Activated T-cell treated with anti-CD3 and anti-CD28 coated beads for 4 hours (primary cell): ENCODE data around the gene CDK14.

Experiments
- DNase-seq: peaks from one replicate; pipeline ENCODE4 v3.0.0-alpha.2; 2020

CDK14 gene

DNA sequence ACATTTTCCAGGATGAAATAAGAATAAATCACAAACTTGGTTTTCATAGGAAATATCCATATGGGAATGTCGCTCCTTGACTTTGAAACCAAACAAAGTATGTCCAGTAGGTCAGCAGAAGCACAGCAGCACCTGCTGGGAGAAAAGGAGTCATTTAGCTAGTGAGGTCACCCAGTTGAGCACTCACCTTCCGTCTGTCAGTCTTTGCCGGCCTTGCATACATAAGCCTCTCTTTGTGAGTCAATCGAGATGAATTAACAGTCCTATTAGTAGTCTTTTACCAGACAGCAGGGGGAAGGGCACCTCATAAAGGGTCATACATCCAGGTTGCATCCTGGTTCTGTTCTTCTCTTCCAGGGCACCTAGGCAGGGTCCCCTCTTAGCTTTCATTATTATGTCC, 435.6 kb downstream of the CDK14 start:
- no peak for DNase-seq

DNA sequence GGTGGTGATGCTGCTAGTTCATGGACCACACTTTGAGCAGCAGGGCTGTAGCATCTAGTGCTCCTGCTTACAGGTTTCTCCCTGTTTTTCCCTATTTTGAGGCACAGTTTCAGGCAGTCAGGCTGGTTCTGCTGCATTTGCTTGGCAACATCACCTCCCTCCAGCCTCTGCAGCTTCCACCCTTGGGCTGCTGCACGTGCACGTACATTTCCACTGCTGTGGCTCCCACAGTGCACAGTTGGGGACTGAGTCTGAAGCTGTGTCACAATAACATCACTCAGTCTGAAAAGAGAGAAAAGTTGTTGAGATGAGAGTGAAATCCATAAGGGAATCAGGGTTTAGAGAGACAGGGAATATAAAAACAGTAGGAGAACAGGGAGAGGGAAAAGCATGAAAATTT, 437.5 kb downstream of the CDK14 start:
- DNase-seq = no peak

DNA sequence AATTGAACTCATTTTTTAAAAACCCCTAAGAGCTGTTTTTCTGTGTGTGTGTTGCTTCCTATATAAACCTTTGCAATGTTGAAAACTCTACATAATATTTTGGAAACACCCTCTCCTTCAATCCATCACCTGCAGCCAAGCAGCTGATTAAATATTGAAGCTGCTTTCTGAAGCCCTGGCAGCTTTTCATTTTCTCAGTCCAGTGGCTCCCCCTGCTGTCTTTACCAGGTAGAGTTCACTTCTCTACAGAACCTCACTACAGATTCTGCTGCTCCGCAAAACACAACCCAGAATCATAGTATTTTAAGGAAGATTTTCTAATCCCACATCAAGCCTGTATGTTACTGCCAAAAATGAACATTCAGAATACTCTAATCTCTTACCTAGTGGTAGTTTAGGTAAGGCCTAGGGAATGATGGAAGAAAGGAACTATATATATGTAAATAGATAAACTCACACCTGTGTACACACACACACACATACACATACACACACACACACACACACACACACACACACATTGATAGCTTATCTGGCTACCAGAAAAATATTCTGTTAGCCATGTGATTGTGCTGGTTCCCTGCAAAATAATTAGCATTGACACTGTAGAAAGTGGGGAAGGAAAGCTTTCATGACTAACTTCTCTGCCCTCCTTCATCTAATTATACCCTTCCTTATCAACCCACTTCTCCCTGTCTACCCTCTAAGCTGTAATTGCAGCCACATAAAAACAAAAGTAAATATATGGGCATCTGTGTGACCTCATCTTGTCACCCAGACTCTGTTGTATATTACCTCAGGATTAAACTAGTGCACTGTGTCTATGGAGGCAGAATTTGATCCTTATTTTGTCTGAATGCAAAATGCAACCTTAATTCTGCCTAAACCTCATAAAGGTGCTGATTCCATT, 438.6 kb downstream of the CDK14 start:
- no peak for DNase-seq

DNA sequence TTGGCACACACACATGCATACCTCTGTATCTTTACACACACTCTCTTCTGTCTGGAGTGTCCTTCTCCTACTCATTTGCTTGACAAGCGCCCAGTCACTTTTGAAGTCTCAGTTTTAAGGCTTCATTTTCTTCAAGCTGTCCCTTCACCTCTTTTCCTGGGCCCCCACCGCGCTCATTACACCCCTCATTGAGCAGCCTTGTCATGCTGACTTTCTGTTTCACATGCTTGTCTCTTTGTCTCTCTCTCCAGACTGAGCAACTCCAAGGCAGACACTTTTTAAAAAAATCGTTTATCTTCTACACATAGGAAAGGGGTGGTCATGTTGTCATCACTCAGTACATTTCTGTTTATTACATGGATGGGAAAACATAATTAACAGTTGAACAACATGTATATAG, 442.9 kb downstream of the CDK14 start:
- DNase-seq = no peak

DNA sequence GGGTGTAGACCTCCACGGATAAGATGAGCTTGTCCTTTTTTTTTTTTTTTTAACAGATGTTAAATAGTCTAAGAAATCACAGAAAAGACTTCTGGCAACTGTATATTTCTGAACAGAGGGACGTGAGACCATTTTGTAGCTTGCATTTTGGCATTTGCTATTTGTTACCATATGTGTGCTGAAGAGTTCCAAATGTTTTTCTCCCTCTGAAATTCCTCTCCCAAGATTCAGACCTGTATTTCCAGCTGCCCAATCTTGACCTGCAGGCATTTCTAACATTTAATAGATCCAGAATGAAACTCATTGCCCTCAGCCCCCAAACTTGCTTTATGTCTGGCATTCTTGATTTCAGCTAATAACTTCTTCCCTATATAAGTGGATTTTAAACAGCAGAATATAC, 445.0 kb downstream of the CDK14 start:
- DNase-seq = no peak

DNA sequence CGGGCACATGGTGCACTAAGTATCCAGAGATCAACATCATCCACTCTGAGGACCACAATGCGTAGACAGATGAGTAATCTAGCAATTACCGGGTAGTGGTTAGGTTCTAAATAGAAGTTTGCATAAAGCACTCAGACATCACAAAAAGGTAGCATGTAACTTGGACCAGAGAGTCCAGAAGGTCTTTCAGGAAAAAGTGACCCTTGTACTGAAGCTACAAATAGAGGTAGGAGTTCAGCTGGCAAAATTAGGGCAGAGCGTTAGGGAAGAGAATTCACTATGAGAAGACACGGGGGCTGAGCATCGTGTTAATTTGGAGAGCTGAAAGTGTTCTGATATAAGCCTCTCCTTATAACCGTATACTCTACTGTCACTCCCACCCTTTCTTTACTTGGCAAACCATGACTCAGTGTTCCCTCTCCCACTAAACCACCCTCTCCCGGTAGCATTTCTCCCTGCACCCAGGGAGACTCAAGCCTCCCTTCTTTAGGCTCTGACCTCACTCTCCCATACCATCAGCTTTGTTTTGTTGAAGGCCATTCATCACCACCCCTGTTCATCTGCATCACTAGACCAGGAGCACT, 445.9 kb downstream of the CDK14 start:
- no peak for DNase-seq

DNA sequence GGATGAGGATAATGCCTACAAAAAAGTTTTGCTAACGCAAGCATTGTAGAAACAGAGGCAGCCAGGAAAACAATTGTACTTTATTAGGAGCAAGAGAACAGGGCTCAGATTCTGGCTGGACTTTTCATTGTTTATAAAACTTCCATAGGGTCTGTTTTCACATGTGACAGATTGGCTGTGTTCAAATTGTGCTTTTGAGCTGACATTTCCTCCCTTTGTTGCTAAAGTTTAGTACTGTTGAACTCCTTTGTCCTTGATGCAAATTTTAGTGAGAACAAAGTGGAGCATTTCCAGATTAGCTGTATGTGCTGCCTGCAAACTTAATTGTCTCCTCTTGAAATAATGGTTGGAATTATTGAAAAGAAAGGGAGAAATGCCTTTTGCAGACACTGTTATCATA, 447.1 kb downstream of the CDK14 start:
- DNase-seq = no peak

DNA sequence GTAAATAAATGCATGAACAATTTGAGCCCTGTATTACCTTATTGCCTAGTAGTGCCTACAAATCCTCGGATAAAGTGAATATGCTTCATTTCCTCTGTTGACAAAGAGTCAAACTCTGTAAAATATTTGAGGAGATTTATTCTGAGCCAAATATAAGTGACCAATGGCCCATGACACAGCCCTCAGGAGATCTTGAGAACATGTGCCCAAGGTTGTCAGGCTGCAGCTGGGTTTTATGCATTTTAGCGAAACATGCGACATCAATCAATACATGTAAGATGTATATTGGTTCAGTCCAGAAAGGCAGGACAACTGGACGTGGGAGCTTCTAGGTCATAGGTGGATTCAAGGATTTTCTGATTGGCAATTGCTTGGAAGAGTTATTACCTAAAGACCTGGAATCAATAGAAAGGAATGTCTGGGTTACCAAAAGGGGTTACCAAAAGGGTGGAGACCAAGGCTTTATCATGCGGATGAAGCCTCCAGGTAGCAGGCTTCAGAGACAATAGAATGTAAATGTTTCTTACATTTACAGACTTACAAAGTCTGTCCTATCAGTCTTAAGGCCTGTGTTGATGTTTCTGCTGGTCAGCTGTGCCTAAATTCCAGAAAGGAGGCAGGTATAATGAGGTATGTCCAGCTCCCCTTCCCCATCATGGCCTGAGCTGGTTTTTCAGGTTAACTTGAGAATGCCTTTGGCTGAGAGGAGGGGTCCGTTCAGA, 448.0 kb downstream of the CDK14 start:
- no peak for DNase-seq

DNA sequence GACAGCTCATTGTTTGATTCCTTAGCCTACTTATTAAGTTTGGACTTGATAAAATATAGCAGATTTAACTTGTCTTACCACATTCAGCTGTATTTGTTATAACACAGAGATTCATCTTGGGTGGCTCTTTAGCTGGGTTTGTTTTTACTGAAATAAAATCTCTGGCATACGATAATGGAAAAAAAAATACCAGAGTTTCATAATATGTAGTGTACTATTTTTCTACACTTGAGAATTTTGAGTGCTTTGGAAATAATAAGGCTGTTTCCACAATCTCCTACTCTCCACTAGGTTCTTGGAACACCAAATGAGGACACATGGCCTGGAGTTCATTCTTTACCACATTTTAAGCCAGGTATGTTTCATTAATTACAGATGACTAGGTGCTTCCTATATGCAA, 449.5 kb downstream of the CDK14 start:
- no peak for DNase-seq

DNA sequence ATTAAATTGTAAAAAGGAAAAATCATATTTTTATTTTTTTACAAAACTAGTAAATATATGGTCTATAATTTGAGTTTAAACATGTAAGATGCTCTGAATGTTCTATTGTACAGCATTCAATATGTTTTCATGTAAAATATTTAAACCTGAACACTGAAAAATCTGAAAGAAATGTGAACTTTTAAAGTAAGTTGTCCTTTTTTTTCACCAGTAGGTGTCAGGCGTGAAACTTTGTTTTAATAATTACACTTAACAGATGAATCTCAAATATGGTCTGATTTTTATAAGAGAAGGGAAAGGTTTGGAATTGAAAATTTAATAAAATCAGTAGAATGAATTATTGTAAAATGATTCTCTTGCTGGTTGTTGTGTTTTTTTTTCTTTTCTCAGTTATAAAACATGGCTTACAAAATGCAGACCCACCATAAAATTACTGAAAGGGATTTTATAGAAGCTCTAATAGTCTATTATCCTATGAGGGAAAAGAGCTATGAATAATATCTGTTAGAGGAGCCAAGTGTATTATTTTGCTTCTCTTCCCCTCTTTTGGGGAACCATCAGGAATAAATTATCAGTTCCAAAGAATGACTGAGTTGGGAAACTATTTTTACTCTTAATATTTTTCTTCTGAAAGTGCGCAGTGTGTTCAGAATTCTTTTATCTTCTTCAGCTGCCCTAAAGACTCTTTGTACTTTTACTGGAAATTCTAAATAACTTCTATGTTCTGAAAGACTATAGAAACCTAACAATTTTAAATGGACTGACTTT, 450.4 kb downstream of the CDK14 start:
- DNase-seq = no peak

DNA sequence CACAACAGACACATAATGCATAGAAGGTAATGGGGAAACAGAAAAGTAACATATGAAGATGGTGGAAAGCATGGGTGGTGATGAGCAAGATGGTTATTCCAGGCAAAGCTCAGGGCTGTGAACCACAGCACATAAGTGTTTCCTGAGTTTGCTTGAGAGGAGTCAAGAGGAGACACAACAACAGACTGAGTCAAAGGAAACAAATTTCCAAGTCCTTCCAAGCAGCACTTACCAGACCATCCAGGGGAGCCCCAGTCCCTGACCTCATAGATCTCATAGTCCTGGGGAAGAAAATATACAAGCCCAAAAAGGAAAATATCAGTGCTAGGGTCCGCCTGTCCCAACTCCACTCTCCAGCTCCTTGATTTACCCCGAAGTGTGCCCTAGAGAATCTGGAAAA, 451.5 kb downstream of the CDK14 start:
- no peak for DNase-seq

DNA sequence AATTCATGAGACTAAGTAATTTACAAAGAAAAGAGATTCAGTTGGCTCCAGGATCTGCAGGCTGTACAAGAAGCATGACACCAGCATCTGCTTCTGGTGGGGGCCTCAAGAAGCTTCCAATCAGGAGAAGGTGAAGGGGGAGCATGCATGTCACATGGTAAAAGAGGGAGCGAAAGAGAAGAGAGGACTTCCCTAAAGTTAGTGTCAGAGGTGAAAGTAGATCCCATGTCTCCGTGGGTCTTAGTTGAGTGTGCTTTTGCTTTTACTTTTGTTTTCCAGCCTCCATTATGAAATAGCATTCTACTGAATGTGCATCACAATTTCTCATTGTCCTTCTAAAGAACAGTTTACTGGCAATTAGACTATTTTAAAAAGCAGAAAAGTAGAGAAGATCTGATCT, 454.6 kb downstream of the CDK14 start:
- DNase-seq = no peak

DNA sequence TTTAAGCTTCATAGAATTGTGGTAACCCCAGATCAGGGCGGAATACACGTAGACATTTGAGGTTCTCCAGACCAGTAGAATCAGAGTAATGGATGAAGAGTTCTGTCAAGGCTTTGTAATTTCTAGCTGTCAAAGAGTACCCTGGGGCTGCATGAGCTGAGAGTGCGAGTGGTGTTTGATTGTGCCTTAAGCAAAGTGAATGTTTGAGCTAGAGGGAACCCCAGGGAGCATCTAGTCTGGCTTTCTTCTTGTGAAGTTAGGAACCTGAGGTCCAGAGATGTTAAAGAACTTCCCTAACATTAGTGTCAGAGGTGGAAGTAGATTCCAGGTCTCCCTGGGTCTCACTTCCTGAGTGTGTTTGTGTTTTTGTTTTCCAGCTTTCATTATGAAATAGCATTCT, 455.8 kb downstream of the CDK14 start:
- DNase-seq = no peak

DNA sequence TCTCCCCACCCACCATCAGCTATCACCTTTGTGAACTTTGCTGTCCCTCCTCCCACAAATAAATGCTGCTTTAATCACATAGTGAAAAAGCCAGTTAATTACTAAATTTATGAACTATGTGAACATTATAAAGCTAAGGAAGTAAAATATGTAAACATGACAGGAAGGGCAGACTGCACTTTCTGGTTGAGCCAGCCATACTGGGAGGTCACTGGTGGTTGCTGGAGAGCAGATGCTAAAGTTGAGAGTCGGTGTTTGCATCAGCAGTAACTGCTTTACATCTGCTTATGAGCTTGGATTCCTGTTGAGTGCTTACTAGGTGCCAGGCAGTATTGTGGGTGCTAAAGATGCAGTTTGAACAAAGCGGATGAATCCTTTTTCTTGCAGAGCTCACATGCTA, 458.3 kb downstream of the CDK14 start:
- no peak for DNase-seq

DNA sequence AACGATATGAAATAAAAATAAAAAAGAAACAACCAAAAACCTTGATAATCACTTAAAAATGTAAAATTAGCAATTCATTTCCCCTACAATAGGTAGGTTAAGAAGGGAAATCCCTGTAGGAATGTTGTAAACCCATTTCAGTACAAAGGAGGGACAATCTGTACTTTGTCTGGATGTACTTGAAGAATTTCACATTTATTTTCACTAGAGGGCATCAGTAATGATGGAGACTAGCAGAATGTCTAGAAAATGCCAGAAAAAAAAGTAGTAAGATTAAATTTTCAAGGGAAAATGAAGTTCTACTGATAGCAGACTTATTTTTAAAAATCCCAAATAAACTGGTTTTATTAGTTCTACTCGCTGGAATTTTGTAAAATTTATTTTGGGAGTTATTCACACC, 459.1 kb downstream of the CDK14 start:
- no peak for DNase-seq

DNA sequence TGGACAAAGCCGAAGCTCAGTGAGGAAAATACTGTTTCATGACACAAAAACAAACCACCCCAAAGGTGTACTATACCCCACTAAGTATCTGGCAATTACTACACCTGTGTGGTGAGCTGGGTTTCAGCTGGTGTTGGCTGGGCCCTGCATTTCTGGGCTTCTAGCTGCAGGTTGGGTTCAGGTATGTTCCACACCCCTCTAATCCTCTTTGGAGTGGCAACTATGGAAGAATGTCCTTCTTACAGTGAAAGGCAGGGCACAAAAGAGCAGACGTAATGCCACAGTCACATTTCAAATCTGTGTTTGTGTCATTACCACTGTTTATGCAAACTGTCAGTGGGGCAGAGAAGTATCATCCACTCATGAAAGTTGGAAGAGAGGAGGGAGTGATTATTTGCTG, 466.6 kb downstream of the CDK14 start:
- DNase-seq = no peak

DNA sequence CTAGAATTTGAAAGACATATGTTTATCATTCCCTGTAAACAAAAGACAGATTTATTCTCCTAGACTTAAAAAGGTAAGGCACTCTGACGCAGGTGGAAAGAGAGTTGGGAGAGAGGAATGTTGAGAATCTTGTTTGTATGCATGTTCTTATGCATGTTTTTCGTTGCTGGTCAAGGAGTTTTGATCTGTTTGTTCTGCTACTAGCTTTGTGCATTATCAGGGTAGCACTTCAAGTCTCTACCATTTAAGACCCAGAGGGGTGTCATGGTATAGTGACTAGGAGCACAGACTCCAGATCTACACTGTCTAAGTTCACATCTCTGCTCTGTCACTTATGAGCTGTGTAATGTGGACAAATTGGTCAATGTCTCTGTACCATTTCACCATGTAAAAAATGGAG, 467.9 kb downstream of the CDK14 start:
- DNase-seq = no peak

DNA sequence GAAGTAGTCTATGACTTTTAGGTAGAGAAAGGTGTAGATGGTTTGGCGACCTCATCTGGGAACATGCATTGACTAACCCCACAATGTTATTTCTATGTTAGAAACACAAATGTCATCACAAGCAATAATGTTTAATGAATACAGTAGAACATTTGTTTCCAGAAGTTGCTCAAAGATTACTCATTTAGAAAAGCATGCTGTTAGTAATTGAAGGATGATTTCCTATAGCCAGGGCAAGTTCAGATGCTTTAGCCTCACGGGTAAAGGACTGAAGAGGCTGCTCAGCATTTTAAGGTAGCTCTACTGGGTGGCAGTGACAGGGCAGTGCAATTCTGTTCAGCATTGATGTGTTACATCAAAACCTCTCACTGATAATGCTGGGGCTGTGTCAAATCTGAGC, 468.8 kb downstream of the CDK14 start:
- no peak for DNase-seq

DNA sequence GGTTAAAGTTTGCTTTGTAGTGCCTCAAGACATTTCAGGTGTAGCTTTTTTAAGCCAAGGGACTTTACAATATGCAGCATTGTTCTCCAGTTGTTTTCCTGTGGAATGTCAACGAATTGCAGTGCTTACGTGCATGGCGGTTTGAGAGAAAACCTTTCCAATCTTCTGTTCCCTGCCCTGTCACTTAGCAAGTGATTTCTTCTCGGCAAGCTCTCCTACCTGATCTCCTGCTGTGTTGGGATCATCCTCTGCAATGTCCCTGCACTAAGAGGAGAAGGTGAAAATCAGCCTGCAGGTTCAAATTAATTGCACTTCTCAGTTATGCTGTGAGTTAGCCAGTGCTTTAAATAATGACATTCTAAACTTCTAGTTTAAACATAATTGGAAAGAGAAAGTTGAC, 470.5 kb downstream of the CDK14 start:
- no peak for DNase-seq

DNA sequence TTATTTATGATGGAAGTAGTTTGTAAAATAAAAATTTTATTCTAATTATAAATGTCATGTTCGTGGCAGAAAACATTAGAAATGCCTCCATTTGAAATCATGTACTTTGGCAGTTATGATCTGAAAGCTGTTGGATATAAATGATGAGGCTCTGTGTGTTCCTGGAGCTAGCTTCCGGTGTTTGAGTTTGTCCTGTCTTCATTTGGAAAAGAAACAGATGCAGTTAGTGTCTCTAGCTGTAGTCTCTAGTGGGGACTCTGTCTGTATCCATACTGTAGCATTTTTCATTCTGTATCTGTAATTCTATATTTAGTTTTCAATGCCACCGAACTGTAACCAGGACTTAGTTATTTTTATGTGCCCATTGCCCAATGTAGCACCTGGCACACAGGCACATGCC, 471.1 kb downstream of the CDK14 start:
- DNase-seq = no peak

DNA sequence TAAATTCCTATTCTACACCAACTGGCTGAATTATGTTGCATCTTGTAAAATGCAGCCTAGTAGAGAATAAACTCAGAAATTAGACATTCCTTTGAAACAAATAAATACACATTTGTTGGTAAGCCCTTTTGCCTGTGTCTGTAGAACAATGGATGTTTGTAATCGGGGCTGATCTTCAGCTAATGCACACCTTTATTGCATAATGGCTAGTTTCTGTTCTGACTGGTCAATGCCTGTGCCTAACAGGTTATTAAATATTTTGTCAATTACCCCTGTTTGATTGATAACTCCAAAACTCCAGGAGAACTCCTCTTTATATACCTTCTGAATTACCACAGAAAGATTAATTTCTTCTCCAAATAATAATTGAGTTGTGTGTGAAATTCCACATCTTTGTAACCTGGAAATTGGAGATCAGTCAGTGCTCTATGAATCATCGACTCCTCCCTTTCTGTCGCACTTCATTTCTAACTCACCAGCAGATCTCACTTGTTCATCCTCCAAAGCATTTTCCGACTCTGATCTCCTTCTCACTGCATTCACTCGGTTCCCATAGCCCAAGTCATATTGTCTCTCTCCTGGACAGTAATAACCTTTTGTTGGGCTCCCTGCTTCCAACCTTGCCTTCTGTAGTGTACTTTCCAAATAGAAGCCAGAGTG, 472.1 kb downstream of the CDK14 start:
- DNase-seq = no peak

DNA sequence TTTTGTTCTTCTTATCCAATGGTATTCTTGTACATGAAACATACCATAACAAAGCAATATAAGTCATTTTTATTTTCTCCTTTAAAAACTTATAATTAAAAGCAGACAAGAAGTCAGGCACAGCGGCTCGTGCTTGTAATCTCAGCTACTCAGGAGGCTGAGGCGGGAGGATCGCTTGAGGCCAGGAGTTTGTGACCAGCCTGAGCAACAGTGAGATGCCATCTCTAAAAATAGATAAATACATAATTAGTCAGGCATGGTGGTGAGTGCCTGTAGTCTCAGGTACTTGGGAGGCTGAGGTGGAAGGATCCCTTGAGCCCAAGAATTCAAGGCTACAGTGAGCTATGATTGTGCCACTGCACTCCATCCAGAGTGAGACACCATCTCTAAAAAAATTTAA, 473.0 kb downstream of the CDK14 start:
- DNase-seq = no peak

DNA sequence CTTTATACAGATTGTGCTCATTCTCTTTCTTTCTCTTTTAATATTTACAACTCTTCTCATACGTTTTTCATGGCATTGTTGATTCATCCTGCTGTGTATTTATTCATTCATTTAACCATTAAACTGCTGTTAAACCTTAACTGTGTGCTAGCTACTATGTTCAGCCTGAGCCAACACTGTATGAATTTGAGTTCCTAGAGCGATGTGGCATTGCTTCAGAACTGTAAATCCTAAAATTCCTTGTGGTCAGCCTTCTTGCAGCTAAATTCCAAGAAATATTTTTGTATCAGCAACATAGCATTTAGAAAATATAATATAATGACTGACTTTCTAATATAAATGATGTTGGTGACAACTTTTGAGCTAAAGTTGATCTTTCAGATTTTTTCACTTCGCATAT, 483.4 kb downstream of the CDK14 start:
- no peak for DNase-seq
